ENCODE data around the gene BCAS1.
A peak's percentile ranks its signal among the peaks of the same experiment; 100 is the strongest.

Gene BCAS1

GRCh38 chr20:54044156-54044555, 26.2 kb downstream of the BCAS1 start:
- DNase-seq = no peak

GRCh38 chr20:54043076-54043967, 27.1 kb downstream of the BCAS1 start:
- DNase-seq = peak; percentile 46

DNA sequence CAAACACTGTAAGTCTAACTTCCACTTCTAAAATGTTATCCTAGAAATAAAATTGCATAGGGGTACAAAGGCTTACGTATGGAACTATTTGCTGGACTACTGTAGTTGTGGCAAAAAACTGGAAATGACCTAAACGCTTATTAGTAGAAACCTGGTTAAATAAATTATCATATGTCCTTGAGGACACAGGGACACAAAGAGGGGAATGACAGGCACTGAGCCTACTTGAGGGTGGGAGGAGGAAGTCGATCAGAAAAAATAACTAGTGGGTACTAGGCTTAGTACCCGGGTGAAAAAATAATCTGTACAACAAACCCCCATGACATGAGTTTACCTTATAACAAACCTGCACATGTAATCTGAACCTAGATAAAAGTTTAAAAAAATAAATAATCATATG, 28.4 kb downstream of the BCAS1 start:
- no peak for DNase-seq

DNA sequence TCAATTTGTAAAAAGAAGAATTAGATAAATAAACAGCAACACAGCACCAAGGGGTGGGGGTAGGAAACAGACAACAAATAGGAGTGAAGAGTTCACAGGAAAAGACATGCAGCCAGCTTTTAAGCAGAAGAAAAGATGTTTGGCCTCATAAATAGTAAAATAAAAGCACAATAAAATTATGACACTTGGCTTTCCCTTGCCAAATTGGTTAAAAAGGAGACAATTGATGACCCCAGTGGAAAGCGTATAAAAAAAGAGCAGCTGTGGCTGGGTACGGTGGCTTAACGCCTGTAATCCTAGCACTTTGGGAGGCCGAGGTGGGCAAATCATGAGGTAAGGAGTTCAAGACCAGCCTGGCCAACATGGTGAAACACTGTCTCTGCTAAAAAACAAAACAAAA, 29.1 kb downstream of the BCAS1 start:
- no peak for DNase-seq

DNA sequence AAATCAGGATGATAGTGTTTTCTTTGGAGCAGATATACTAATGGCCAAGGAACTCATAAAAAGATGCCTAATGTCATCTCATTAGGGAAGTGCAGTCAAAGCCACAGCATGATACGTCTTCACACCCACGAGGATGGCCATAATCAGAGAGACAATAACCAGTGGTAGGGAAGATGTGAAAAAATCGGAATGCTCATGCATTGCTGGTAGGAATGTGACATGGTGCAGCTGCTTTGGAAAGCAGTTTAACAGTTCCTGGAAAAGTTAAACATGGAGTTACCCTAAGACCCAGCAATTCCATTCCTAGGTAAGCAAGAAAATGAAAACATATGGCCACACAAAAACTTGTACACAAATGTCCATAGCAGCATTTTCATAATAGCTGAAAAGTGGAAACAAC, 29.9 kb downstream of the BCAS1 start:
- DNase-seq = no peak

DNA sequence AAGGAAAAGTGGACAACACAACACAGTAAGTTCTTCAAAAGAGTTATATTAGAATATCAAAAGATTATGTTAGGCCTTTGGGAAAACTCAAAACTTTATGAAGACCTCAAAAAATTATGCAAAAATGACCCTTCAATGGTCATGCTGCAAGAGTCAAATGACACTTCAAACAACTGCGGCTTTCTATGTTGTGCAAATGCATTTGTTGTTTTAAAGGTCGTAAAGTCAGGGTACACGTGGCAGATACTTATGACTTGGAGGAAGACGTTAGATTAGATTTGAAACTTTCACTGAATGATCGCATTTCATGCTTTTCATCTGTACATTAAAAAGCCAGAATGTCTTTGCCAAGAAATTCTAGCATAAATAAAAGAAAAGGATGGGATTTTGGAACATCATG, 31.4 kb downstream of the BCAS1 start:
- no peak for DNase-seq

GRCh38 chr20:54037525-54037924, 32.9 kb downstream of the BCAS1 start:
- DNase-seq = no peak

GRCh38 chr20:54029643-54030042, 40.8 kb downstream of the BCAS1 start:
- DNase-seq = no peak

DNA sequence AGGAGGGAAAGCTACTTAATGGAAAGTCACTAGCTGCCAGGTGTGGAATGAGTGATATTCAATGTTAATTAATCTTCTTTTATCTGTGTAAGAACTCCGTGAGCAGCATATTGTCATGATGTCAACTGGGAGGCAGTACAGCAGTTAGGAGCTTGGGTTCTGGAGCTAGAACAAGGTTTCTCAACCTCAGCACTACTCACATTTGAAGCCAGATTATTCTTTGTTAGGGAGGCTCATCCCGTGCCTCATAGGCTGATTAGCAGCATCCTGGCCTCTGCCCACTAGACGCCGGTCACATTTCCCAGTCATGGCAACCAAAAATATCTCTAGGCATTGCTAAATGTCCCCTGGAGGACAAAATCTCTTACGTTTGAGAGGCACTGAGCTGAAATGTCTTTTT, 41.2 kb downstream of the BCAS1 start:
- DNase-seq = no peak

- peak; percentile 40 for DNase-seq
Measured at GRCh38 chr20:54028276-54029011, 42.0 kb downstream of the BCAS1 start.

- DNase-seq = no peak
Measured at GRCh38 chr20:54027704-54028103, 42.7 kb downstream of the BCAS1 start.

GRCh38 chr20:54026295-54027064, 43.9 kb downstream of the BCAS1 start:
- no peak for DNase-seq

DNA sequence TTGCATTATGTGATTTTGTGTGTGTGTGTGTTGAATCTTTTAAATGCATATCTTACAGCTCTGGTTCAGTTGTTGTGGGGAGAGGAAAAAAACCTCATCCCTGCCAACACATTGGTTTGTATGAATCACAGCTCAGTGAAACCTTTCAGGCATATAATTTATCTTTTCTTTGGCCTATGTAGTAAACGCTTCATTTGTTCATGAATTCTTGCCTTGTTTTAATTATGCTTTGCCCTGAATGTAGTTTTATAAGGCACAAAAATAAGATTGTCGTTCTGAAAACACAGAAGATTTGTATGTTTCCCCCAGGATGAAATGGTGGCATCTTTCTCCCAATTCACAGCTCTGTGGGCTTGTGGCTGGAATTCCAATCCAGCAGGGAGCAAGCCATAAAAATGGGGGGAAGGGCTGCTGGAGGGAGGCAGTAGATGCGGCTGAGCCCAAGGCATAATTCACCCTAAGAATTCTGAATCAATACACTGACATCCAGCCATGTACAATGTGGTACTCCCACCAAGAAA, 45.1 kb downstream of the BCAS1 start:
- peak; percentile 14 for DNase-seq

DNA sequence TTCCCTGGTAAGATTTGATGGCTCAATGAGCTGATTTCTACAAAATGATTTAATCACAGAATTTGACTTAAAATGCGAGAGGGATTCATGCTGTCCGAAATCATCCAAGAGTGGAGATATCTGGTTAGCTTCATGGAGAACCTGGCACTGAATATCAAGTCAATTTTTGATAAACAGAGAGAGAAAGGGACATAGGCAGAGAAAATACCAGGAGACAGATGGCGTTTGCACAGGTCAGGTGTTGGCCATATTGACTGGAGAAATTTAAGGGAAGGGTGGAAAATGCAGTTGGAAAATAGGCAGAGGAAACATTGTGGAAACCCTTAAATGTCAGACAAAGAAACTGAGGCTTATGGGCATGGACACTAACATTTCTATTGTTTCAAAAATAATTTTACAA, 47.0 kb downstream of the BCAS1 start:
- no peak for DNase-seq

- DNase-seq = no peak
Measured at GRCh38 chr20:54021446-54022235, 48.8 kb downstream of the BCAS1 start.

DNA sequence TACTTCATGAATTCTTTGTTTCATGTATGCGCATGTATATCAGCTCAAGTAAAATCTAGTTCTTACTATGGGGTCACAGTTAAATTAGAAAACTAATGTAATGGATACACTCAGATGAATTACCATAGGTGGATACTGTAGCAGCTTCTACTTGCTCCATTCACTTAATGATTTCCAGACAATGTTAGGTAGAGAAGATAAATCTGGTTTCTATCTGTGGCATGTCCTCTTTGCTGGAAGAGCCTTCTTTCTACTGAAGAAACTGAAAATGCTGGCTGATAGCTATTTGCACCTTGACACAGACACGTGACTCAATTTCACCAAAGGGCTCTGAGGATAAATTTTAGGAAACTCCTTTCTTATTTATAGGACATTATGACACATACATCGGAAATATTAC, 49.5 kb downstream of the BCAS1 start:
- no peak for DNase-seq

GRCh38 chr20:54020348-54020747, 50.0 kb downstream of the BCAS1 start:
- no peak for DNase-seq

DNA sequence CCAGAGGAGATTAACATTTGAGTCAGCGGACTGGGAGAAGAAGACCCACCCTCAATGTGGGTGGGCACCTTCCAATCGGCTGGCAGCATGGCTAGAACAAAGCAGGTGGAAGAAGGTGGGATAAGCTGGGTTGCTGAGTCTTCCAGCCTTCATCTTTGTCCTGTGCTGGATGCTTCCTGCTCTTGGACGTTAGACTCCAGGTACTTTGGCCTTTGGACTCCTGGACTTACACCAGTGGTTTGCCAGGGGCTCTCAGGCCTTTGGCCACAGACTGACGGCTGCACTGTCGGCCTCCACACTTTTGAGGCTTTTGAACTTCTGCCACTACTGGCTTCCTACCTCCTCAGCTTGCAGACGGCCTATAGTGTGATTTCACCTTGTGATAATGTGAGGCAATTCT, 50.8 kb downstream of the BCAS1 start:
- DNase-seq = no peak

DNA sequence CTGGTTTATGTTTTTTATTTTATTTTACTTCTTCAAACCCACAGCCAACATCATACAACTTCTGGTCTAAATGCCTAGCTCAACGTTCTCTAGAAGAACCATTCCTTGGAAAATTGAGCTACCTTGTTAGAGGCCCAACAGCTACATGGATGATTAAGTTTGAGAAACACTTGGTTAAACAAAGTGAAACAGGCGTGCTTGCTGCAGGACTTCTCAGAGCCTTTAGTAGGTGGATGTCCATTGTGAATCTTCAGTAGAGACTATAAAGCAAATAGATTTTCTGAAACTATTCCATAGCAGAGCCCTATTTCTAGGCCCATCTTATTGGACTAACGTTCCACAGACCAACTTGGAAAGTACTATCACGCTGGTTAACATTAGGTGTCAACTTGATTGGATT, 51.3 kb downstream of the BCAS1 start:
- no peak for DNase-seq

DNA sequence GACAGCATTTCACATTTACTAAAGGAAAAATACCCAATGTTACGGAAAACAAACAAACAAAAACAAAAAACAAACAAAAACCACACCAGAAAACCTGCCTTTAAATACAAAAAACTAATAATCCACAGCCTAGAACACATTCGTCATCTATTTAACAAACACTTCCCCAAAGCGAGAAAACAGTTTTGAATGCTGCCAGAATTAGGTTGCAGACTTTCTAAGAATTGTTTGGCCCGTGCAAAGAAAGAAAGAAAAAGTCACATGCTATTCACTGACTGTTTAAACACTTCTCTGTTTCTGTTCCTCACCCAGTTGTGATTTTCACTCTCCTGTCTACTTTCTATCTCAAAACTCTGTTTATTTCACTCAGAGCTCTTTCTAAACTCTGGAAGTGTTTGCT, 52.5 kb downstream of the BCAS1 start:
- DNase-seq = no peak

DNA sequence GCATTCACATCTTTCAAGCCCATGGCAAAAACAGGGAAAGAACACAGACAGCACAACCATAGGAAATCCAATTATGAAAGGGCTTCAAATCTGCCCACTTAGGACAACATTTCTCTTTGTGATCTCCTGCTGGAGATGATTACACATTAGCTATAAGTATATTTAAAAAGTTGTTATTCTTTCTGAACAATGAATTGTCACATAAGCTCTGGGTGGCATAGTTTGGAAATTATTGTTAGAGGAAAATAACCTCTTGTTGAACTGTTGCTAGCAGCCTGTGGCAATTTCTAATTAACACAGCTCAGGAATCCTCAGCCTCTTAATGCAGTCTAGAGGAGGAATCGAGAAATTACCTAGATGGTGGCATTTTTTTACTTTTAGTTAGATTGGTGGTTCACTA, 54.9 kb downstream of the BCAS1 start:
- DNase-seq = peak; percentile 4

DNA sequence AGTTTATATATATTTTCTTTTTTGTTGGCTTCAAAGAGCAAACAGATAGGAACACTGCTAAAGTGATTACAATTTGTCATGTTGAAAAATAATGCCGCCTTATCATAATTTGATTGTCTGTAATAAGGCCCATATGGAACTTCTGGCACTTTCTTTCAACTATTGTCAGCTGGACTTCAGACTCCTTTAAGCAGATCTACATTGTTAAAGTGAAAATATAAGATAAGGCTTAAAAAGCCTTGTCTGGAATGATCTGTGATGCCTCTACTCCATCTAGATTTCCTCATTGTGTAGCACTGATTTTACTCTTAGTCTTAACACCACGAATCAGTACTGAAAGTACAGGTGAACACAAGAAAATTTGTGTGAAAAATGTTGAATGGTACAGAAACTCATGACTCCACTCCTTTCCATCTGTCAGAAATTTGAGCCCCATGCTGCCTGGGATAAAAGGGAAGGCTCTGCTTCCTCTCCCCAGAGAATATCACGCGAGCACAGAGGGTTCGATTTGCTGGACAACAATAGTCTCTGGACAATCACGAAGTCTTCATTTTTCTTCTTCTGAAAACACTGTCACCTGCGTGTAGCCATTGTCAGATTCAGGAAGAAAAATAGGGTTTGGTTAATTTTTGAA, 56.0 kb downstream of the BCAS1 start:
- peak; percentile 4 for DNase-seq

Data from eye (tissue), 1 donor.